Stimulated activated CD4-positive, alpha-beta T cell treated with anti-CD3 and anti-CD28 coated beads, Interleukin-4, amount 100 ng/mL, for 48 hours (primary cell): ENCODE data around the gene UBE2I.
A peak's percentile ranks its signal among the peaks of the same experiment; 100 is the strongest.
"Not testable (repeated sequence)": the region's sequence is repeated elsewhere in the genome, so short reads cannot be mapped to it uniquely, and the experiment has no call there.

ENCODE experiments used
- DNase-seq, 2 donors: peaks; one replicate each; pipeline ENCODE4 v3.0.0-alpha.2; 2020; ENCODE audit warnings: low read depth in 2 of 2

UBE2I gene

GRCh38 chr16:1293921-1294656 is 15.3 kb upstream of the UBE2I start:
- no peak for DNase-seq

- DNase-seq, result no peak
These were observed 14.0 kb upstream of the UBE2I start for GRCh38 chr16:1295465-1295864.

- not testable (repeated sequence) for DNase-seq
These were observed 12.8 kb upstream of the UBE2I start for GRCh38 chr16:1296688-1297017.

- no peak for DNase-seq
These were observed 12.3 kb upstream of the UBE2I start for GRCh38 chr16:1297018-1297696.

GRCh38 chr16:1298406-1298805 is 11.0 kb upstream of the UBE2I start:
- no peak for DNase-seq

GRCh38 chr16:1299012-1299867 is 10.2 kb upstream of the UBE2I start:
- no peak for DNase-seq

- no peak for DNase-seq
These were observed 9.6 kb upstream of the UBE2I start for GRCh38 chr16:1299868-1300203.

- DNase-seq, result peak; percentile 69 to 77
These were observed 8.6 kb upstream of the UBE2I start for GRCh38 chr16:1300664-1301476.

GRCh38 chr16:1301562-1301961 is 7.9 kb upstream of the UBE2I start:
- no peak for DNase-seq

GRCh38 chr16:1305823-1306222 is 3.6 kb upstream of the UBE2I start:
- no peak for DNase-seq

- no peak for DNase-seq
These were observed 3.1 kb upstream of the UBE2I start for GRCh38 chr16:1306334-1306733.

GRCh38 chr16:1308036-1308976 is 1.1 kb upstream of the UBE2I start:
- no peak for DNase-seq

- DNase-seq, result peak; percentile 38 to 42
These were observed 724 bp downstream of the UBE2I start for GRCh38 chr16:1309888-1310831.

GRCh38 chr16:1310832-1311200 is 1.4 kb downstream of the UBE2I start:
- no peak for DNase-seq

- no peak for DNase-seq
These were observed 1.8 kb downstream of the UBE2I start for GRCh38 chr16:1311212-1311737.

- no peak for DNase-seq
These were observed 2.5 kb downstream of the UBE2I start for GRCh38 chr16:1311738-1312466.

GRCh38 chr16:1312467-1312816 is 3.0 kb downstream of the UBE2I start:
- DNase-seq, result no peak

- no peak for DNase-seq
These were observed 3.5 kb downstream of the UBE2I start for GRCh38 chr16:1312903-1313302.
